HepG2 (cell line): ENCODE measurements around the gene DLX4. TPM values are rescaled to one million over a fixed set of nuclear protein-coding genes. Genes with fewer than 3 reads are reported as not detected.
A peak's percentile ranks its signal among the peaks of the same experiment; 100 is the strongest.

Experiments used
- EZH2 ChIP-seq: conservative IDR thresholded peaks from 2 replicates; pipeline ENCODE4 v1.6.1; 2012; ENCODE audit warnings: mild to moderate bottlenecking, low read depth, low read length, moderate library complexity
- FOSL2 ChIP-seq: sonication (generic); formaldehyde crosslinking; IDR thresholded peaks from 2 replicates; pipeline ENCODE4 v1.4.0; 2020; ENCODE audit warnings: missing genetic modification reagents
- FOXK1 ChIP-seq: sonication (generic); formaldehyde crosslinking; IDR thresholded peaks from 2 replicates; pipeline ENCODE4 v1.4.0; 2020; ENCODE audit warnings: low read depth, missing genetic modification reagents, borderline replicate concordance
- HNF1A ChIP-seq, 2 experiments: sonication (generic) in 1 of 2; formaldehyde crosslinking in 1 of 2; IDR thresholded peaks; 2 replicates each; pipeline versions ENCODE4 v1.4.0 to v1.6.1; 2016 to 2020; ENCODE audit warnings: borderline replicate concordance in 1 of 2, low read depth in 1 of 2, mild to moderate bottlenecking in 1 of 2, missing genetic modification reagents in 1 of 2
- HOXA3 ChIP-seq: sonication (generic); formaldehyde crosslinking; IDR thresholded peaks from 2 replicates; pipeline ENCODE4 v1.5.0; 2020; ENCODE audit warnings: missing genetic modification reagents
- KMT2A ChIP-seq: sonication (generic); formaldehyde crosslinking; IDR thresholded peaks from 2 replicates; pipeline ENCODE4 v1.4.0; 2020; ENCODE audit warnings: missing genetic modification reagents
- MAX ChIP-seq: IDR thresholded peaks from 2 replicates; pipeline ENCODE4 v1.6.1; 2012; ENCODE audit warnings: inconsistent platforms
- MTA3 ChIP-seq: sonication (generic); formaldehyde crosslinking; IDR thresholded peaks from 2 replicates; pipeline ENCODE4 v1.4.0; 2020; ENCODE audit warnings: missing genetic modification reagents
- PHF5A ChIP-seq: IDR thresholded peaks from one replicate; pipeline ENCODE4 v1.6.1; 2018; ENCODE audit warnings: low read depth, missing genetic modification reagents; ENCODE audit not compliant: unreplicated experiment
- WIZ ChIP-seq: sonication (generic); formaldehyde crosslinking; IDR thresholded peaks from 2 replicates; pipeline ENCODE4 v1.5.1; 2020; ENCODE audit warnings: mild to moderate bottlenecking, missing genetic modification reagents
- ZBTB21 ChIP-seq: sonication (generic); formaldehyde crosslinking; IDR thresholded peaks from 2 replicates; pipeline ENCODE4 v1.4.0; 2020; ENCODE audit warnings: missing genetic modification reagents
- ZFP91 ChIP-seq: sonication (generic); formaldehyde crosslinking; IDR thresholded peaks from 2 replicates; pipeline ENCODE4 v1.9.0; 2022; ENCODE audit warnings: missing genetic modification reagents, mild to moderate bottlenecking, borderline replicate concordance
- ZGPAT ChIP-seq: IDR thresholded peaks from 2 replicates; pipeline ENCODE4 v1.6.1; 2016; ENCODE audit warnings: mild to moderate bottlenecking
- polyA plus RNA-seq, 8 experiments: library from polyadenylated mRNA; depleted of rRNA in 3 of 8; stranded (reverse) in 7 of 8; unstranded in 1 of 8; fragments of >200 nt; fragmentation: Illumina TruSeq in 4 of 8; extraction: Trizol in 4 of 8; gene quantifications; 2 replicates each; pipeline versions ENCODE4 v1.2.1 to v1.2.3, GENCODE V29; 2011 to 2016; ENCODE audit warnings: low read depth in 4 of 8, missing spikeins in 1 of 8, mixed read lengths in 1 of 8; ENCODE audit not compliant: insufficient read depth in 1 of 8
- total RNA-seq, 5 experiments: library from RNA; depleted of rRNA; stranded (reverse); fragments of >200 nt; fragmentation: Illumina TruSeq; extraction: Trizol; gene quantifications; 2 replicates each; pipeline ENCODE4 v1.2.3, GENCODE V29; 2016; ENCODE audit warnings: low read depth in 1 of 5
- TF ChIP-seq, protein P1 (sequence below): sonication (generic); formaldehyde crosslinking; IDR thresholded peaks from 2 replicates; pipeline ENCODE4 v1.5.0; 2020; ENCODE audit warnings: mild to moderate bottlenecking, low read depth, missing genetic modification reagents, borderline replicate concordance
- TF ChIP-seq, protein P2 (sequence below): sonication (generic); formaldehyde crosslinking; IDR thresholded peaks from 2 replicates; pipeline ENCODE4 v1.4.0; 2020; ENCODE audit warnings: missing genetic modification reagents, borderline replicate concordance

The DLX4 gene
- total and polyA plus RNA-seq, 2 of the 13 experiments (the other 11 are each of a cell fraction or from before 2014, with no cell fraction given): 0.55 to 2.3 TPM

GRCh38 chr17:49926886-49927285 lies 42.1 kb upstream of the DLX4 start (continued):
- TF ChIP-seq ZGPAT (CRISPR knock-in tag) (no peak), MAX (no peak), KMT2A (CRISPR knock-in tag) (no peak), WIZ (CRISPR knock-in tag) (no peak), FOSL2 (CRISPR knock-in tag) (peak; percentile 51), MTA3 (CRISPR knock-in tag) (no peak), ZFP91 (no peak), ZBTB21 (peak; percentile 44; the same call in 1 of the 2 replicates), EZH2 (no peak), PHF5A (CRISPR knock-in tag) (no peak), HNF1A (IDR thresholded peaks at IDR 0.05; ENCODE audit: low read depth) (no peak), HNF1A (CRISPR knock-in tag; IDR thresholded peaks at IDR 0.05; ENCODE audit: borderline replicate concordance) (no peak), FOXK1 (no peak), HOXA3 (CRISPR knock-in tag) (no peak)
- TF ChIP-seq, protein P1, sequence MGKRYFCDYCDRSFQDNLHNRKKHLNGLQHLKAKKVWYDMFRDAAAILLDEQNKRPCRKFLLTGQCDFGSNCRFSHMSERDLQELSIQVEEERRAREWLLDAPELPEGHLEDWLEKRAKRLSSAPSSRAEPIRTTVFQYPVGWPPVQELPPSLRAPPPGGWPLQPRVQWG (CRISPR knock-in tag): no peak
- TF ChIP-seq, protein P2, sequence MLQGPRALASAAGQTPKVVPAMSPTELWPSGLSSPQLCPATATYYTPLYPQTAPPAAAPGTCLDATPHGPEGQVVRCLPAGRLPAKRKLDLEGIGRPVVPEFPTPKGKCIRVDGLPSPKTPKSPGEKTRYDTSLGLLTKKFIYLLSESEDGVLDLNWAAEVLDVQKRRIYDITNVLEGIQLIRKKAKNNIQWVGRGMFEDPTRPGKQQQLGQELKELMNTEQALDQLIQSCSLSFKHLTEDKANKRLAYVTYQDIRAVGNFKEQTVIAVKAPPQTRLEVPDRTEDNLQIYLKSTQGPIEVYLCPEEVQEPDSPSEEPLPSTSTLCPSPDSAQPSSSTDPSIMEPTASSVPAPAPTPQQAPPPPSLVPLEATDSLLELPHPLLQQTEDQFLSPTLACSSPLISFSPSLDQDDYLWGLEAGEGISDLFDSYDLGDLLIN (CRISPR knock-in tag): no peak
